ENCODE measurements around the gene HK2.

HK2 gene

DNA sequence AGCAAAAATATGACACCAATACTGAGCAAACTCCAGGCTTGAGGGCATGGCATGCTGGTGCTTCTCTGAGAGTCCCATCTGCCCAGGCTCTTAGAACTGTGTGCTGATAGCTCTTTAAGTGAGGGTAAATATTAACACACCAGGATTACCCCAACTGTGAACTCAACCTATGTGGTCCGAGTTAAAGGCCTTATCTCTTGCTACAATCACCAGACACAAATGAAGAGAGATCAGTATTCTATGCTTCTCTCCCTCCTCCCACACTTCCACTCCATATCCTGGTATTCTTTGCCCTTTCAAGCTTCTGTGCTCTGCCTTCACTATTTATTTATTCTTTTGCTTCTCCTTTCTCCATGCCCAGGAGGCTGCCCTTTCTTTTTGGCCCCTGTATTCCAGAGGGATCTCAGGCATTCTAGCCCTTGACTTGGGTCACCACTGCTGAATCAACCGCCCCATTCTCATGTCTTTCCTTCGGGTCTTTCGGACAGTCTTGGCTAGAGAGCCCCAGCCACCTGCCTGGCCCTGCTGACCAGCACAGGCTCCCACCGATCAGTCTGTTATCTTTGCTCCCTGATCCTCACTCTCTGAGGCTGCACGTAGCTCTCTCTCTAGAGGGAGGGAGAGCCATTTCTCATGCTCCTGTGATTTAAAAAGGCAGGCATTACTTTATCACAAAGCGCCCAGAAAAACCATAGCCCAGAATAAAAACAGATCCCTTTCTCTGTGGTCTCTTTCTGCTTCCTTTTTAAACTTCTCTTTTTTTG lies 17.2 kb upstream of the HK2 start:
- H3K27ac ChIP-seq = no peak overlapping the region
- H3K4me3 ChIP-seq (IDR thresholded peaks at IDR 0.05; ENCODE audit: insufficient read depth, low read depth, low read length) = no peak overlapping the region
- no peaks in the 10 kb centered on the region for H3K79me2 ChIP-seq (ENCODE audit: insufficient read depth, low read depth)
- no peaks in the 10 kb centered on the region for H3K36me3 ChIP-seq (ENCODE audit: insufficient read depth)
- H3K27me3 ChIP-seq (ENCODE audit: insufficient read depth, low read depth) = no peaks in the 10 kb centered on the region
- no peak overlapping the region for H2AFZ ChIP-seq (ENCODE audit: low read depth)
- H3K4me2 ChIP-seq = no peak overlapping the region
- H3K4me1 ChIP-seq (ENCODE audit: low read depth, poor library complexity, severe bottlenecking) = no peaks in the 10 kb centered on the region
- no peak overlapping the region for H3K9ac ChIP-seq
- TF ChIP-seq, protein P1, sequence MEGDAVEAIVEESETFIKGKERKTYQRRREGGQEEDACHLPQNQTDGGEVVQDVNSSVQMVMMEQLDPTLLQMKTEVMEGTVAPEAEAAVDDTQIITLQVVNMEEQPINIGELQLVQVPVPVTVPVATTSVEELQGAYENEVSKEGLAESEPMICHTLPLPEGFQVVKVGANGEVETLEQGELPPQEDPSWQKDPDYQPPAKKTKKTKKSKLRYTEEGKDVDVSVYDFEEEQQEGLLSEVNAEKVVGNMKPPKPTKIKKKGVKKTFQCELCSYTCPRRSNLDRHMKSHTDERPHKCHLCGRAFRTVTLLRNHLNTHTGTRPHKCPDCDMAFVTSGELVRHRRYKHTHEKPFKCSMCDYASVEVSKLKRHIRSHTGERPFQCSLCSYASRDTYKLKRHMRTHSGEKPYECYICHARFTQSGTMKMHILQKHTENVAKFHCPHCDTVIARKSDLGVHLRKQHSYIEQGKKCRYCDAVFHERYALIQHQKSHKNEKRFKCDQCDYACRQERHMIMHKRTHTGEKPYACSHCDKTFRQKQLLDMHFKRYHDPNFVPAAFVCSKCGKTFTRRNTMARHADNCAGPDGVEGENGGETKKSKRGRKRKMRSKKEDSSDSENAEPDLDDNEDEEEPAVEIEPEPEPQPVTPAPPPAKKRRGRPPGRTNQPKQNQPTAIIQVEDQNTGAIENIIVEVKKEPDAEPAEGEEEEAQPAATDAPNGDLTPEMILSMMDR (conservative IDR thresholded peaks at IDR 0.05; ENCODE audit: low read depth, low read length) = no peak
- H4K20me1 ChIP-seq (ENCODE audit: insufficient read depth) = no peaks in the 10 kb centered on the region

DNA sequence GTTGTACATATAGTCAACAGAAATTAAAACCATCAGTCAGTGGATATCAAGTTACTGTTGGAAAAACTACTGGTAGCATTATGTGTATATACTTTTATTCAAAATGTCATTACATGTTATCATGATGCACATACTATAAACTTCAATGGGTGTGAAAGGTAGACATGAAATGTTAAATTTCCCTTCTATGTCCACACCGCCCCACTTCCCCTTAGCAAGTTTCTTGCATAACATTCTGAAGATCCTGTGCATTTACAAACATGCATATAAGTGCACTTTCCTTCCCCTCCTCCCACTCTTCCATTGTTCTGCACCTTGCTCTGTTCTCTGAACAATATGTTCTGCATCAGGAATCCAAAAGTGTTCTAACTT lies 16.6 kb upstream of the HK2 start:
- no peaks in the 10 kb centered on the region for H3K27me3 ChIP-seq (ENCODE audit: insufficient read depth, low read depth)
- H2AFZ ChIP-seq (ENCODE audit: low read depth) = no peak overlapping the region
- H4K20me1 ChIP-seq (ENCODE audit: insufficient read depth) = no peaks in the 10 kb centered on the region
- no peaks in the 10 kb centered on the region for H3K4me1 ChIP-seq (ENCODE audit: low read depth, poor library complexity, severe bottlenecking)
- no peaks in the 10 kb centered on the region for H3K79me2 ChIP-seq (ENCODE audit: insufficient read depth, low read depth)
- no peak overlapping the region for H3K27ac ChIP-seq
- H3K36me3 ChIP-seq (ENCODE audit: insufficient read depth) = no peaks in the 10 kb centered on the region
- no peak overlapping the region for H3K4me2 ChIP-seq
- H3K4me3 ChIP-seq (IDR thresholded peaks at IDR 0.05; ENCODE audit: insufficient read depth, low read depth, low read length) = no peak overlapping the region
- TF ChIP-seq, protein P1 (conservative IDR thresholded peaks at IDR 0.05; ENCODE audit: low read depth, low read length) = no peak
- no peak overlapping the region for H3K9ac ChIP-seq

DNA sequence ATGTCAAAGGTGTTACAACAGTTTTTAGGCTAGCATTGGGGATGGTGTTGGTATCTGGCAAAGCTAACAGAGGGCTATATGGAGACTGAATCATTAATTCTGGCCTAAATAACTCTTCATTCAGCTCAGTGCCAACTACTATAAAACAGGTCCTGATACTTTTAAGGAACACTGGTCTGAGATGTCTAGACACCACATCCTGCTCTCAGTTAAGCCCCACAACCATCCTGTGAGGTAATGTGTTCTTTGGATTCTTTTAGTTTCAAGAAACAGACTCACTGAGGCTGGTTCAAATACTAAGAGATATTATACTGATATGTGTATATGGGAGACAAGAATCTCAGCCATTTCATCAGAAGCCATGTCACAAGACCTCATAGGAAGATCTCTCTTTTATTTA lies 14.2 kb upstream of the HK2 start:
- no peaks in the 10 kb centered on the region for H3K4me1 ChIP-seq (ENCODE audit: low read depth, poor library complexity, severe bottlenecking)
- no peaks in the 10 kb centered on the region for H3K36me3 ChIP-seq (ENCODE audit: insufficient read depth)
- no peak overlapping the region for H3K4me2 ChIP-seq
- H3K4me3 ChIP-seq (IDR thresholded peaks at IDR 0.05; ENCODE audit: insufficient read depth, low read depth, low read length) = no peak overlapping the region
- TF ChIP-seq, protein P1 (conservative IDR thresholded peaks at IDR 0.05; ENCODE audit: low read depth, low read length) = no peak
- H3K27ac ChIP-seq = no peak overlapping the region
- no peak overlapping the region for H2AFZ ChIP-seq (ENCODE audit: low read depth)
- H3K9ac ChIP-seq = no peak overlapping the region
- H4K20me1 ChIP-seq (ENCODE audit: insufficient read depth) = no peaks in the 10 kb centered on the region
- H3K27me3 ChIP-seq (ENCODE audit: insufficient read depth, low read depth) = no peaks in the 10 kb centered on the region
- H3K79me2 ChIP-seq (ENCODE audit: insufficient read depth, low read depth) = no peaks in the 10 kb centered on the region

DNA sequence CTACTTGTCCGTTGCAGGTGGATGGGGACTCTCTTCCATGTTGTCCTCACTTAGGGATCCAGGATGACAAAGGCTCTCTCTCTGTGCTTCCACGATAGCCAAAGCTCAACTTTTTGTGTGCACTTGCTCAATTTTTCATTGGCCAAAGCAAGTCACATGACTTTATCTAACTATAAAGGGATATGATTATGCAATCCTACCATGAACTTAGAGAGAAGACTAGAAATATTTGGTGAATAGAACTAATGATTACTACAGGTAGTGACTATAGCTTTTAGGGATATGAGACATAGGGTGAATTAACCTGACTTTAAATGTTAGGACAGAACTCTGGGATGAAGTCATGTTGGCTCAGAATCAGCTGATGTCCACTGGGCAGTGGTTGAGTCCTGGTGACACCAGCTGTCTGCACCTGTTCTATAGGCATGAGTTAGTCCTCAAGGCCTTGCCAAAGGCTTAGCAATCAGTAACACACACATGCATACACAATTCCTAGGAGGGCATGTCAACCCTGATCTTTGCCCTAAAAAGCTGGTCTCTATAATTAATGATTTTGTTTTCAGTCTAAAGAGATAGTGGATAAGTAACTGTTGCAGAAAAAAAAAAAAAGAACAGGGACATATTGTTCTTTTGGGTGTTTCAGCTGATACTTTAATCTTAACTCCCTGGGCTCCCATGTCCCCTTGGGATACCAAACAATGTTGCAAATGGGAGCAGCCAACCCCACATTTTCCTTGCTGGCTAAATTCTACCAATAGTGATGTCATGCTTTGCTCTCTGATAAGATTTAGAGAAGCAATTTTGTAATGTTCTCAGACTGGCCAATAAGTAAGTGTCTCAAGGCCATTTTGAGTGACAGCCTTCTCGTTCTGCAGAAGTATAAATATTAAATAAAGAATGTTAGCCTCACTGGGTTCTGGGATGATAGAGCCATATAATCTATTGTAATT lies 12.5 kb upstream of the HK2 start:
- Histone ChIP-seq H3K4me2 (no peak overlapping the region), H4K20me1 (ENCODE audit: insufficient read depth) (no peaks in the 10 kb centered on the region), H3K36me3 (ENCODE audit: insufficient read depth) (no peaks in the 10 kb centered on the region), H3K4me3 (IDR thresholded peaks at IDR 0.05; ENCODE audit: insufficient read depth, low read depth, low read length) (no peak overlapping the region), H3K27ac (no peak overlapping the region), H3K9ac (no peak overlapping the region), H3K27me3 (ENCODE audit: insufficient read depth, low read depth) (no peaks in the 10 kb centered on the region), H3K4me1 (ENCODE audit: low read depth, poor library complexity, severe bottlenecking) (no peaks in the 10 kb centered on the region), H3K79me2 (ENCODE audit: insufficient read depth, low read depth) (no peaks in the 10 kb centered on the region), H2AFZ (ENCODE audit: low read depth) (no peak overlapping the region)
- TF ChIP-seq, protein P1 (conservative IDR thresholded peaks at IDR 0.05; ENCODE audit: low read depth, low read length) = no peak
